ENCODE data around the gene FAM186B.
"Not testable (repeated sequence)": the region's sequence is repeated elsewhere in the genome, so short reads cannot be mapped to it uniquely, and the experiment has no call there.

FAM186B gene

DNA sequence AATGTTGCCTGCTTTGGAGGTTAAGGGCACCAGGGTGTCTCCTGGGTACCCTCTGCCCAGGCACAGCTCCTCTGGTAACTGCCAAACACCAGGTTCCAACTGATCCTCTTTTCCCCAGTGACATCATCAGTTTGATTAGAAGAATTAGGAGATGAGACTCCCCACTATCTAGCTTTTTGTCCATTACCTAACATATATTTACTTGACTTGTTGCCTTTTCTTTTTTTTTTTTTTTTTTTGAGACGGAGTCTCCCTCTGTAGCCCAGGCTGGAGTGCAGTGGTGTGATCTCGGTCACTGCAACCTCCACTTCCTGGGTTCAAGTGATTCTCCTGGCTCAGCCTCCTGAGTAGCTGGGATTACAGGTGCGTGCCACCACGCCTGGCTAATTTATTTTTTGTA is at the start of gene FAM186B:
FAM186B (minus strand) TSS at position 101 of the 400 bp plus-strand sequence. CDS start 162 bp downstream, outside the sequence.
- intact Hi-C loops (cut with DNase I); DNase-seq: not testable (repeated sequence)

DNA sequence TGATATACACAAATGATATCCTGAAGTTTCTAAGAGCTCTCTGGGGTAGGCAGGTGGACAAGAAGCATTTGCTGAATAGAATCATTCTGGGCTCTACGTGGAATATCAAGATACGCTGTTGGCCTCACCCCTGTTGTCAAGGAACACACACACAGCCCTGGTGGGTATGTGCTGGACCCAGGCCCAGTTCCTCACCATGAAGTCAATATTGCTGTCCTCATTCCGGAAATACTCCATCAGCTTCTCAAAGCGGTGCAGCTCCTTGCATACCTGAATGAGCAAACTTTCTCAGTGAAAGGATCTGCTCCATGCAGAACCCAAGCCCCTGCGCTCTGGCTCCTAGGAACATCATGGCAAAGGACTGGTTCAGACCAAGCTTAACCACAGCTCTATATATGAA is 49.3 kb upstream of the FAM186B start:
- intact Hi-C loops (cut with DNase I): no loop called here
- no peak for DNase-seq

- intact Hi-C loops (cut with DNase I): no loop called here
- no peak for DNase-seq
These were observed 47.6 kb upstream of the FAM186B start for GRCh38 chr12:49652921-49653520.

- intact Hi-C loops (cut with DNase I): no loop called here
- DNase-seq: peak in 1 of 10 donors; percentile 54
These were observed 46.4 kb upstream of the FAM186B start for GRCh38 chr12:49651855-49652254.

- no peak for DNase-seq
- intact Hi-C loops (cut with DNase I): no loop called here
These were observed 44.5 kb upstream of the FAM186B start for GRCh38 chr12:49649892-49650291.

- DNase-seq: peak in 1 of 10 donors; percentile 67
- intact Hi-C loops (cut with DNase I): no loop called here
These were observed 44.0 kb upstream of the FAM186B start for GRCh38 chr12:49649445-49649844.

- intact Hi-C loops (cut with DNase I): no loop called here
- no peak for DNase-seq
These were observed 43.2 kb upstream of the FAM186B start for GRCh38 chr12:49648712-49649003.

DNA sequence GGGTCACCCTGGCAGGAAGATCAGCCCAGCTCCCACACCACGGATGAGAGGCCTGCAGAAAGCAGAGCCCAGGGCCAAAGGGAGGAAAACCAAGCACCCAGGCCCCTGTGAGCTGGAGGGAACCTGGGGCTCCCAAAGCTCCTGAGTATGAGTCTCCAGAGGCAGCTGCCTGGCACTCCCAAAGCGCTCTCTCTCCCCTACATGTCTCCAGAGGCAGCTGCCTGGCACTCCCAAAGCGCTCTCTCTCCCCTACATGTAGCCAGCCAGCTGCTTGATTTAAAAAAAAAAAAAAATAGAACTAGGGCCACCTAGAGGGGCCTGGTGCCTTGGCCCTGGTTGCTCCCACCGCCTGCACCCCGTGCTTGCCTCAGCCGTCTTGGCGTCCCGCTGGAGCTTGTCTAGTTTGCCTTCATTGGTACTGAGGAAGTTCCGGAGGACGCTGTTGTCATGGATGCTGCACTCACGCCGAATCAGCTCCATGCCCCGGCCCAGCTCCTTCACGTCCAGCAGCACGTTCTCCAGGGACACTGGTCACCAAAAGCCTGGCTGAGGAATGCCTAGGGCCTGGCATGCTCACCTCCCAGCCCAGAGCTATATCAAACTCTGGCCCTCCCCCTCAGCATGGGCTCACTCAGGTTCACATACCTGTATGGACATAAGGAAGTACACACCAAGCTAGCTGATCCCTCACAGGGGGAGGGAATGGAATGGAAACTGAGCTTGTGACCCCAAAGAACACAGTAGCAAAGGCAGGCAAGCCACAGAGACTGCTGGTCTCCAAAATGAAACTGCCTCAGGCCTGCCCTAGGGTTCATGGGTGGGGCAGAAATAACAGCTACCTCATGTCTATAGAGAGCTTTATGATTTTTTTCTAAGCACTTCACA is 42.6 kb upstream of the FAM186B start:
- DNase-seq: peak in 1 of 10 donors; percentile 64
- intact Hi-C loops (cut with DNase I): no loop called here

DNA sequence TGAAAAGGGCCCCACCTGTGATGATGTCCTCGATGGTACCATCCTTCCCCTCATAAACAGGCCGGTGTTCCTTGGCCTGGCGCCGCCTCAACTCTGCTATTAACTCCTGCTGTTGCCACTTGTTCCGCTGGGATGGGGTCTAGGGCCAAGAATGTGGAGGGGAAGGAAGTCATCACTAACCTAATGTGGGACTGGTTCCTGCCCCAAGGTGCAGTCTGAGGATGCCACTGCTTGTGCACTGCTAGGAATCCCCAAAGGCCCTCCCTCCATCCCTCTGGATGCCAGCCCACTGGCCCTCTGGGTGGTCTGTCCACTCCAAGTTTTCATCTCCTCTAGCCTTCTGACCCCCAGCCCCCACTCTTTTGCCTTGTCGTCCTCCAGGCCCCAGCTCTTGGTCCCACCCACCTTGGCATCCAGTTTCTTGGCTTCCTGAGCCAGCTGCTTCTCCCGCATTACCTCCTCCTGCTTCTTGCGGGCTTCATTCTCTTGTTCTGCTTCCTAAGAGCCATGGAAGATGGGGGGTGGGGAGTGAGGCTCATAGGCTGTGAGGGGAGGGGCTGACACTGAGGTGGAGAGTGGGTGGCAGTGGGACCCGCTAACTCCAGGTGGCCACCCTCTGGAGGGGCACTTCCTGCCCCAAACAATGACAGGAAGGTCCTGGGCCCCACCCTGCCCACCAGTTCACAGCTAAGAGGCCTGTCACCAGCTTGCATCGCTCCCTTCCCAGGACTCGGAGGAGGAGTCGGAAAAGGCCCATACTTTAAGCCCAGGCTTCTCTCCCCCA is 41.6 kb upstream of the FAM186B start:
- no peak for DNase-seq
- intact Hi-C loops (cut with DNase I): no loop called here

DNA sequence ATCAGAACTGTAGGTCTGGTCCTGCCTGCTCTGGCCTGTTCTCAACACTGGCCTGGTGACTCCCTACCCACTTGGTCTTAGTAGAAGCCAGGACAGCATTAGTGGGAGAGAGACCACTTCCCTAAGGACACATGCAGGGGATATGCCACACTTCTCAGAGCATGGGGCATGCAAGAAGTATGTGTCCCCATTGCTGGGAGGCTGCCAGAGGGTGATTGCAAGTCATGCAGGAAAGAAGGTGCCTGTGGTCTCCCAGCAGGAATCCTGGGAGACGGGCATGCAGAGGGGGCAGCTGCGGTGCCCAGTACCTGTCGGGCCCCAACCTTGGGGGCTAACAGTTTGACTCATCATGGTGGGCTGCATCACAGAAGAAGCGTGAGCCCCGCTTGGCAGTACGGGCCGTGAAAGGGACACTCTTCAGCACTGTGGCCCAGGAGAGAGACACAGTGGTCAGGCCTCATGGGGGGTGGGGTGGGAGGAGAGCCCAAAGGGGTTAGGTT is 40.9 kb upstream of the FAM186B start:
- DNase-seq: no peak
- intact Hi-C loops (cut with DNase I): no loop called here

- no peak for DNase-seq
- intact Hi-C loops (cut with DNase I): no loop called here
These were observed 40.0 kb upstream of the FAM186B start for GRCh38 chr12:49645146-49646039.

- DNase-seq: peak; percentile 64 to 97 (median 84)
- intact Hi-C loops (cut with DNase I): loop anchor here (1.0 kb wide), 1 partner anchor 63 kb away; the partner anchor contains the start of gene FMNL3
These were observed 39.2 kb upstream of the FAM186B start for GRCh38 chr12:49644620-49644994.

DNA sequence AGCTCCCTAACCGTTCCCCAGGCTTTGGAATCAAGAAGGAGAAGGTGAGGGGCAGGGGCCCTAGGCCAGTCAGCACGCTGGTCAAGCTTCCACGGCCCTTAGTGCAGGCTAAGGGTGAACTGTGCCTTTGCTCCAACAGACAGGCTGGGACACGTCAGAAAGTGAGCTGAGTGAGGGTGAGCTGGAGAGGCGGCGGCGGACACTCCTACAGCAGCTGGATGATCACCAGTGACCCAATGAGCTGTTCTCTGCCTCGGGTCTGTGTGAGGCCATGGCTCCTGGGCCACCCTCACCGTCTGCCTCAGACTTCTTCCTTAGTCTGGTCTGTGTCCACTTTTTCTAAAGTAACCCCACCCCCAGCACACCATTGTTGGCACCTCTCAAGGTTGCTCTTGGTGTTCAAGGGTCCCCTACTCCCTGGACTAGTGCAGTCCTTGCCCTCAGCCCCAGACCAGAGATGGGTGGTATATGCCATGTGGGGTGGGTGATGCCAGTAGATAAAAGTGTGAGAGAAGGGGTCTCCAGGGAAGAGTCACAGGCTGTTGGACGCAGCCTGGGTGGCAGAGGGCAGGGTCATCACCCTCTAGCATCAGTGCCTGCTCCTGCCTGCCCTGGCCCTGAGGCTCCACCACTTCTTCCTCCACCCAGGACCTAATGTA is 38.7 kb upstream of the FAM186B start:
- intact Hi-C loops (cut with DNase I): loop anchor here (1.0 kb wide), 1 partner anchor 63 kb away; the partner anchor contains the start of gene FMNL3
- DNase-seq: no peak

- intact Hi-C loops (cut with DNase I): no loop called here
- DNase-seq: no peak
These were observed 37.7 kb upstream of the FAM186B start for GRCh38 chr12:49643135-49643534.

- DNase-seq: no peak
- intact Hi-C loops (cut with DNase I): no loop called here
These were observed 36.9 kb upstream of the FAM186B start for GRCh38 chr12:49642370-49642802.

- peak in 1 of 10 donors; percentile 63 for DNase-seq
These were observed 36.4 kb upstream of the FAM186B start for GRCh38 chr12:49641748-49642369.

GRCh38 chr12:49636979-49637755 is 31.7 kb upstream of the FAM186B start:
- intact Hi-C loops (cut with DNase I): no loop called here
- peak in 7 of 10 donors; percentile 58 to 94 (median 65) for DNase-seq

More at GRCh38 chr12:49641748-49642369, 36.4 kb upstream of the FAM186B start:
- intact Hi-C loops (cut with DNase I): no loop called here

GRCh38 chr12:49636574-49636973 is 31.1 kb upstream of the FAM186B start:
- intact Hi-C loops (cut with DNase I): no loop called here
- DNase-seq: peak in 1 of 10 donors; percentile 70
